PC-3 (cell line): Measurements from ENCODE around the gene PCDHGA5.

ENCODE experiments used
- CTCF ChIP-seq: fragments of 300-600 bp; sonication (generic); conservative IDR thresholded peaks from 2 replicates; pipeline ENCODE4 v1.5.1; 2017; ENCODE audit warnings: antibody characterized with exemption, low read depth, mild to moderate bottlenecking, low read length
- EZH2 ChIP-seq: fragments of 300-600 bp; sonication (generic); IDR thresholded peaks from one replicate; pipeline ENCODE4 v1.6.1; 2017; ENCODE audit warnings: antibody characterized with exemption, mild to moderate bottlenecking, low read length; ENCODE audit not compliant: unreplicated experiment

- TF ChIP-seq CTCF, result no peak
- no peak for TF ChIP-seq EZH2
Observed at GRCh38 chr5:141413540-141414069, 49.6 kb downstream of the PCDHGA5 start.
